Inferior parietal cortex (tissue), 1 donor: Measurements from ENCODE around the gene SMNDC1.
"Not testable (repeated sequence)": the region's sequence is repeated elsewhere in the genome, so short reads cannot be mapped to it uniquely, and the experiment has no call there.

Experiments used
- DNase-seq: peaks from one replicate; pipeline ENCODE4 v3.0.0-alpha.2; 2016; ENCODE audit errors: extremely low spot score

SMNDC1 gene

DNA sequence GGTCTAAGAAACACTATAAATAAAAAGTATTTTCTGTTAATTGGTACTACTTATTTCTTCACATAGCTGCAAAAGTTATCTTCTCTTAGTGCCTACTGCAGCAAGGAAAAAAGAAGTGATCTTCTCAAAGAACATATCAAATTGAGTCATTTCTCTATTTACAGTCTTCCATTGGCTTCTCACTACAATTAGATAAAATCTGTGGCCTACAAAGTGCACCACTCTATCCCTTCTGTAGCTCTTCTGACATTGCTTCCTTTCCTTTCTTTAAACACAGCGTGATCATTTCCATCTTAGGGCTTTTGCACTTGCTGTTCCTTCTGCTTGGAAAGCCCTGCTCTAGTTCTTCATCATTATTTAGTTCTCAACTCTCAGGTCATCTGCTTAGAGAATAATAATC lies 52.6 kb downstream of the SMNDC1 start:
- no peak for DNase-seq

DNA sequence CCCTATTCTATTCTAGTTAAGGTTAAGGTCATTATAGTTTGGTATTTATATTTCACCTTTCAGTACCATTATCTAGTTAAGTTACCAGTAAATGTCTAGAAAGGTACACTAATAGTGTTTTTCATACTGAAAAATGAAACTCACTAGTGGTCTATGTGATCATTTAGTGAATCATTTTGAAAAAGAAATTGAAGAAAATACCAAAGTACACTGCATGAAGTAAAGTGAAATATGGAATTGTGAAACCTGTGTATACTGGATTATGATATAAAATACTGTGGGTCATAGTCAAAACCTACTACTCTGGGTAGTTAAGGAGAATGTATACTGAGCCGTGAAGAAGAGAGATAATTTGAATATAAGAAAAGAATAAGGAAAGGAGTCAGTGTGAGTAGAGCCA lies 53.3 kb downstream of the SMNDC1 start:
- DNase-seq, result not testable (repeated sequence)

DNA sequence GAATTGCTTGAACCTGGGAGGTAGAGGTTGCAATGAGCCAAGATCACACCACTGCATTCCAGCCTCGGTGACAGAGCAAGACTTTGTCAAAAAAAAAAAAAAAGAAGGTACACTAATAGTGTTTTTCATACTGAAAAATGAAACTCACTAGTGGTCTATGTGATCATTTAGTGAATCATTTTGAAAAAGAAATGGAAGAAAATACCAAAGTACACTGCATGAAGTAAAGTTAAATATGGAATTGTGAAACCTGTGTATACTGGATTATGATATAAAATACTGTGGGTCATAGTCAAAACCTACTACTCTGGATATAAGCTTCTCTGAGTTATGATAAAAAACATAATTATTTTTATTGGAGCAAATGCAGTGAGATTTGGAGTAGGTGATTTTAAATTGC lies 55.2 kb downstream of the SMNDC1 start:
- DNase-seq, result not testable (repeated sequence)

DNA sequence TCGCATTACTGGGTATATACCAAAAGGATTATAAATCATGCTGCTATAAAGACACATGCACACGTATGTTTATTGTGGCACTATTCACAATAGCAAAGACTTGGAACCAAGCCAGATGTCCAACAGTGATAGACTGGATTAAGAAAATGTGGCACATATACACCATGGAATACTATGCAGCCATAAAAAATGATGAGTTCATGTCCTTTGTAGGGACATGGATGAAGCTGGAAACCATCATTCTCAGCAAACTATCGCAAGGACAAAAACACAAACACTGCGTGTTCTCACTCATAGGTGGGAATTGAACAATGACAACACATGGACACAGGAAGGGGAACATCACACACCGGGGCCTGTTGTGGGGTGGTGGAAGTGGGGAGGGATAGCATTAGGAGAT lies 56.9 kb downstream of the SMNDC1 start:
- DNase-seq, result not testable (repeated sequence)

DNA sequence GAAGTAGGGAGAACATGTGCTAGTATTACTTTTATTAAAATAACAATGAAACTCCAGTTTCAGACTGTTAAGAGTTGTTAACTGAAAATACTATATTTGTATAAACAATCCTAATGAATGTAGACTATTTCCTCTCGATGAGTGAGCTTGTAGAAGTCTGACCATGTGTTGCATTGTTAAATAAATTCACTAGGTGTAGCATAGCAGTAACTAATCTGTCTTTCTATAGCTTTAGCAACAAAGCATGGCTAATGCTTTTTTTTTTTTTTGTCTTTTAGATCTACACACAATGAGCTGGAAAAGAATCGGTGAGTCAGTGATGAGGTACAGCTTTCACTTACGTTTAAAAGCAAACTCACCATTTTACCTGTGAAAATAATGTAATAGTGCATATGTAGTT lies 60.2 kb downstream of the SMNDC1 start:
- no peak for DNase-seq

DNA sequence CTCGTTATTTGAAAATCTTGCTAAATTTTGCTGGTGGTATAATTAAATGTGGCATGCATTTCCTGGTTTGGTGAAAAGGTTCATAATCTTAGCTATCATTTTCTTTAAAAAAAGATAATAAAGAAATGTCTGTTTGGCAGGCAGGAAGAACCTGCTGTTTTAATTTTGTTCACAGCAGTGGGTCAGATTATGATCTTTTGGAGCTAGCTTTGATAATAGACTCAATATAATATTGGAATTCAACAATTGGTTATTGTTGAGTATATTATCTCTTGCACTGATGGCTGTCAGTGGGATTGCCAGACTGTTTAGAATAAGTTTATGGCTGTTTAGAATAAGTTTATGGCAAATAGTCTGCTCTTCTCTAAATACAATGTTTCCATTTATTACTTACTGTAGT lies 62.2 kb downstream of the SMNDC1 start:
- DNase-seq, result no peak

DNA sequence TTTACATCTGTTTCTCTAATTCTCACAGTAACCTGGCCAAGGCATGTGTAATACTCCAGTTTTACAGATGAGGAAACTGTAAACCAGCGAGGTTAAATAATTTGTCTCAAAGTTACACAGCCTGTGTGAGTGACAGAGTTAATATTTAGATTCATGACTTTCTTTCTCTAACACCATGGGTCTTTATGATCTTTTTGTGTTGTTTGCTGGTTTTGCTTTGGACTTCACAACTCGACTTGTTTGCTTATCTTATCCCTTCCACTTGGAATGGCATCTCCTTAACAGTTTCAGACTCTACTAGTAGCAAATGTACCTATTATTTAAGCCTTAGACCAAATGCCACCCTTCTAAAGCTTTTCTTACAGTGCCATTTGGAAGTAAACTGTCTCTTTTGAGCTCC lies 62.9 kb downstream of the SMNDC1 start:
- no peak for DNase-seq

DNA sequence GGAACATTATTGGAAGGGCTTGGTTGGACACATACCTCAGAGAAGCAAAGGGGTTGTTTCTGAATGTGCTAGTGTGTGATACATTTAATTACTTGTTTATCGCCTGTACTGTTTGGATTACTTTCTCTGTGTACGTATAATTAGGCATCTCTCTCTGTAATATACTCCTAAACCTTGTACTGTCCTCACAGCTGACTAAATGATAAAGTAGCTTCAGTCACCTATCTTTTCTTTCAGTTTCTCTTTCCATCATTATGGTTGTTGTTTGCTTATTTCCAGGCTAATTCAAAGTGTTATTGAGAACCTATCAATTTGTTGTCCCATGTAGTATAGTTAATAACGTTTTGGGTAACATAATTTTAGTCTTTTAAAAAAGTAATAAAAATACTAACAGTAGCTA lies 63.3 kb downstream of the SMNDC1 start:
- DNase-seq, result no peak
